GM18499 (cell line): Measurements from ENCODE around the gene ATP11A.
"Not testable (repeated sequence)": the region's sequence is repeated elsewhere in the genome, so short reads cannot be mapped to it uniquely, and the experiment has no call there.

Experiments
- ATAC-seq: cut with Tn5 transposase; IDR thresholded peaks from one replicate; pipeline ENCODE4 v1.9.1; 2021; ENCODE audit warnings: moderate number of reproducible peaks; ENCODE audit not compliant: insufficient read depth, unreplicated experiment

The ATP11A gene

DNA sequence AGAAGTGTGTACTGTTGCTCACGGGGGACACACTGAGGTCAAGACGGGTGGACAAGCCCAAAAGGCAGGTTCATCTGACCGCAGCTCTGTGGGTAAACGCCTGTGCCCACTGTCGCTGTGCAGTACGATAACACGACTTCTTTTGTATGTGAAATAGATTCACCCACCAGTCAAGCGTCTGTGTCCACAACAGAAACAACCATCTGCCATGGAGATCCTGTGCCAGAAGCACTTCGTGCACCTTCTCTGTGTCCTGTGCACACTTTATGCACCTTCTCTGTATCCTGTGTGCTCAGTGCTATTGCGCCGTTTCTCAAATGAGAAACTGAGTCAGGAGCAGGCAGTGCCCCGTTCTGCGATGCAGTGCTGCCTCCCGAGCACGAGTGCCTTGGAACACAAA is 138.9 kb downstream of the ATP11A start:
- ATAC-seq = no peak

DNA sequence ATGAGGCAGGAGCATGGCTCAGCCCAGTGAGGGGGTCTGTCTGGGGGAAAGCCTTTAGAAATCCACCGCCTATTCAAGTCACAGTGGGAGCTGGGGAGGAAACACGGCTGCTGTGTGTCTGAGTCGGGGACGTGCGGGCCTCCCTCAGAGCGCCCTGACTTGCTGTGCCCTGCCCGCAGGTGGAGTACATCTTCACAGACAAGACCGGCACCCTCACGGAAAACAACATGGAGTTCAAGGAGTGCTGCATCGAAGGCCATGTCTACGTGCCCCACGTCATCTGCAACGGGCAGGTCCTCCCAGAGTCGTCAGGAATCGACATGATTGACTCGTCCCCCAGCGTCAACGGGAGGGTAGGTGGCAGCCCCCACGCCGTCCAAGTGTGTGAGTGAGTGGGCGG is 141.4 kb downstream of the ATP11A start:
- ATAC-seq = no peak

DNA sequence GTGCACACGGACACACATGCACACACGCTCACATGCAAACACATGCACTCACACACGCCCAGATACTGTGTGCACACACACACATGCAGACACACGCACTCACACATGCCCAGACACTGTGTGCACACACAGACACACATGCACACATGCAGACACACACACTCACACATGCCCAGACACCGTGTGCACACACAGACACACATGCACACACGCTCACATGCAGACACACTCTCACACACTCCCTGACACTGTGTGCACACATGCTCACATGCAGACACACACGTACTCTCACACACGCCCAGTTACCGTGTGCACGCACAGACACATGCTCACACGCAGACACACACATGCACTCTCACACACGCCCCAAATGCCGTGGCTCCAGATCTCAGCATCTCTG is 142.0 kb downstream of the ATP11A start:
- ATAC-seq = no peak

DNA sequence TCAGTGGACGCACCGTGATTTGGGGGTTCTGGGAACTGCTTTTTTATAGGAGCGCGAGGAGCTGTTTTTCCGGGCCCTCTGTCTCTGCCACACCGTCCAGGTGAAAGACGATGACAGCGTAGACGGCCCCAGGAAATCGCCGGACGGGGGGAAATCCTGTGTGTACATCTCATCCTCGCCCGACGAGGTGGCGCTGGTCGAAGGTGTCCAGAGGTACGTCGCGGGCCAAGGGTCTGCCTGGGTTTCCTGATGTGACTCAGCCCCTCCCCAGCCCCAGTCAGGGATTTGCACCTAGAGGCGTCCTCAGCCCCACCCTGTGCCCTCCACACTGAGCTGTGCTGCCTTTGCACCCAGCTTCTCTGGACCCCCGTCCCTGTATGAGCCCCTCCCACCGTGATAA is 143.0 kb downstream of the ATP11A start:
- ATAC-seq = no peak

DNA sequence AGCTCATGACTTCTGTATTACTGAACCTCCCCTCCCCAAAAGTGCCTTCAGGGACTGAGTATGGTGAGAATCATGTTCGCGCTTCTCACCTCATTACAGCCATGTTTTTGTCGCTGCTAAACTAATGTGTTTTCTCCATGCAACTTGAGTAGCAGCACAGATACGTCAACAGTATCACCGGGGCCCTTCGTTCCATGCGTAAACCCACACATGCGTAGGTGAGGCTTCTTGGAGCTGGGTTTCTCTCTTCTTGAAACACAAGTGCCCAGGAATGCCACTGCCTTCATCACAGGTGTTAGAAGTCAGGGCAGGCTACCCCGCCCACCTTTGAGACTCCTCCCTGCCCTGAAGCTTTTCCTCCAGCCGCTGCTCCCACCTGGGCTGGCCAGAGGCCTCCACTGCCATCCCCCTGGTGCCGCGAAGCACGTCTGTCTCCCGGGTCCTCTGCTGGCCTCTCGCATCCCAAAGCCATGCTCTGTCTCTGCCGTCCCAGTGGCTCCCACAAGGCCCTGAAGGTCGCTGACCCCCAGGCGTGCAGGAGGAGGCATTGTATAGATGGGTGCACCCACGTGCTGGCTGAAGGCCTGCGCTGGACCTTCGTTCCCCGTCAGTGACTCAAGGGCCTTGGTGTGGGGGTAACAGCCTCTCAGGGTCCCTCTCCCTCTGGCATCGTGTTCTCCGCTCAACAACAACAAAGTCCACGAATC is 143.9 kb downstream of the ATP11A start:
- no peak for ATAC-seq

DNA sequence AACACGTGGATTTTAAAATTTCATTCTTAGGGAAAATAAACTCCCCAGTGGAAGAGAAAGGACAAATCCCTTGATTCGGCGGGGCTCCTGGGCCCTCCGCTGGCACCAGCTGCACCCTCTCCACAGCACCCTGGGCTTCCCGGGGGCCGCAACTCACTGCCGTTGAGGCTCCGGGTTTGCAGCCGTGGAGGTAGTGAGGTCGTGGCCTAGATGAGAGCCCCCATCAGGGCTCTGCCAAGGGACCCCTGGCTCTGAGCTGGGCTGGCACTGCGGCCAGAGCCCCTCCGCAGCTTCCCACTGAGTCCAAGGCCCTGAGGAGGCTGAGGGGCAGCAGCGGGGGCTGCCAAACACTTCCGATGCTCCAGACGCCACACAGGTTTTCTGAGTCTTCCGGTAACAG is 145.5 kb downstream of the ATP11A start:
- no peak for ATAC-seq

DNA sequence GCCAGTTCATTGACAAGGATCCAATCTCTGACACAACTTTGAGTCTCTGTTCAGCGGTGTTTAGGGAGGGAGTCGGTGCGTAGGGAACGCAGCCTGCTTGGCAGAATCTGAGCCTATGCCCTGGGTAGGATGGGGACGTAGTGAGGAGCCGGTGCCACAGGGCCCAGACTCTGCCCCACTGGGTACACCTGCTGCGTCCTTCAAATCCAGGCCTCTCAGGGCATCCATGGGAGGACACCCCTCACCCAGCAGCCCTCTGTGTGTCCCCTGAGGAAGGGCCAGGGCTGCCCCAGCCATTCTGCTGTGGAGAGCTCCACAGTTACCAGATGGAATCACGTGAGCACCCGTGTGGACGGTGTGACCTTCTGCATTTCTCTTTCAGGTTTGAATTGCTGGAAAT is 146.0 kb downstream of the ATP11A start:
- ATAC-seq = no peak

DNA sequence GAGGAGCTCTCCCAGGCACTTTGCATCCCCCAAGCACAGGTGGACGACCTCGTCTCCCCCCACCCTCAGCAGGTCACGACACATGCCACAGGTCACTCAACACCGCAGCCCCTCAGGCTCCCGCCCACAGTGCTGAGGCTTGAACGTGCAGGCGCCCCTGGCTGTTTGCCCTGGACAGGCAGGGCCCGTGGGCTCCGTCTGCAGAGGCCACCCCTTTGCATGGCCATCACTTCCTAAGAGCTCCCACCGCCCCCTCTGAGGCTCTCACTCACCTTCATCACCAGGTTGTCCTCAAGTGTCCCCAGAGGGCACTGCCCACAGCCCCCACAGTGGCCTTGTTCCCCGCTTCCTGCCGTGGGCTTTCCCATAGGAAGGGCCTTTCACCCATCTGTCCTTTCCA is 147.1 kb downstream of the ATP11A start:
- ATAC-seq = no peak

DNA sequence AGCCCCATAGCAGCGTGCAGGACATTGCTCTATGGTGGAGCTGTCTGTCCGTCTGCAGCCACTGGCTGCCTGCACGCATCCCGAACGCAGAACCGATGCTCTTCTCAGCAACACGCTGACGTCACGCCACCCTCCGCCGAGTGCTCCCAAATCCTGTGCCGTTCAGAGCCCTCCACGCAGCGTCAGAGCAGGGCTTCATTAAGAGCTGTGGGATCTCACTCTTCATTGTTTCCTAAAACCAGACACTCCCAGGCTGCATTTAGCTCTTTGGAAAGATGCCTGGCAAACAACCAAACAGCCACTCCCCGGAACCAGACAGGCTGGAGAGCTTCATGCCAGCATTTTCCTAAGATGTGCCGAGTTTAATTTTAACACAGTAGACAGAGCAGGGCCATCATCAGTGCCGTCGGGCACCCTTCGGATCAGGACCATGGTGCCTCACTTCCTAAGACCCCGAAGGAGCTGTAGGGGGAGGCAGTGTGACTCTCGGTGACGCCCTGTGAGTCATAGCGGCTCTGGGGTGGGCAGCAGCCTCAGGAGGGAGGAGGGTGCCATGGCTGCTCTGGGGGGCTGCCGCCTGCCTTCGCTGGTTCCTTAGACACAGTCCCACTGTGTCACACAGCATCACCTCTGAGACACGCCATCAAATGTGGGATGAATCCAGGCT is 147.7 kb downstream of the ATP11A start:
- no peak for ATAC-seq

DNA sequence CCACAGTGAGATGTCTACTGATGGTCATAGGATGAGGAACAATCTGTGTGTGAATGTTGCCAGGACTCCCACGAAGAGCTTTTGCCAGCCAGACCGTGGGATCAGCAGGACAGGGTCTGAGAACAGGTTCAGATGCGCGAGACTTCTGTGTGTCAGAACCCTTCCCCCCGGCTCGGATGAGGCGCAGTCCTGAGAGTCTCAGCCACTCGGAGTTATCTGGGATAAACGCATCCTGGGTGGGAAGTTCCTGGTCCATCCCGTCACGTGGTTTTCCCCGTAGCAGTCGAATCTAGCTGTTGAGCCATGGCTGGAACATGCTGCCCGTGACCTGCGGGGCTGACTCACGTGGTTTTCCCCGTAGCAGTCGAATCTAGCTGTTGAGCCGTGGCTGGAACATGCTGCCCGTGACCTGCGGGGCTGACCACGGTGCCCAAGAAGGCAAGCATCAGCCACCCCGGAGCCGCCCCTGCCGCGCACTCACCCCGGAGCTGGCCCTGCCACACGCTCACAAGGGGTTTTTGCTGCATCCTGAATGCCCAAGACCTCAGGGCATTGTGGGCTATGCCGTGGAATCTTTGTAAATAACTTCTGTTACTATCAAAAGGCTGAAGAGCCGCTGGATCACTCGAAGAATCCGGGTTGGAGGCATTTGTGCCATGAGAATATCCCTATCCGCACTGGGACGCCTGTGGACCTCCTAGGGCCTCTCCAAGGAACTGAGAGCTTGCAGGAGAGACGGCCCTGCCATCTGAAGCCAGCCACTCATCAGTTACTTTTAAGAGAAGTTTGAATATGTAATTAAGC is 148.4 kb downstream of the ATP11A start:
- ATAC-seq = no peak

DNA sequence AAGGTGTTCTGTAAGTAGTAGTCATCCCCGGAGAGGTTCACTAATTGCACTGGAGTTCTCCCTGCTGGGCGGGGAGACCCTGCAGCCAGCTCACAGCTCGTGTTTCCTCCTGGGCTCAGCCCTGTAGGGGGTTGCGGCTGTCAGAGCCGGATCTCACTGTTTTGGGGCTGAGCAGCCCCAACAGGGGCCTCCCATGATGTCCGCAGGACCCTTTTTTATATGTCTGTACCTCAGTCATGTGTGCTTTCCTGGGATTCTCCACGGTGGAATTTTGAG is 148.9 kb downstream of the ATP11A start:
- no peak for ATAC-seq

DNA sequence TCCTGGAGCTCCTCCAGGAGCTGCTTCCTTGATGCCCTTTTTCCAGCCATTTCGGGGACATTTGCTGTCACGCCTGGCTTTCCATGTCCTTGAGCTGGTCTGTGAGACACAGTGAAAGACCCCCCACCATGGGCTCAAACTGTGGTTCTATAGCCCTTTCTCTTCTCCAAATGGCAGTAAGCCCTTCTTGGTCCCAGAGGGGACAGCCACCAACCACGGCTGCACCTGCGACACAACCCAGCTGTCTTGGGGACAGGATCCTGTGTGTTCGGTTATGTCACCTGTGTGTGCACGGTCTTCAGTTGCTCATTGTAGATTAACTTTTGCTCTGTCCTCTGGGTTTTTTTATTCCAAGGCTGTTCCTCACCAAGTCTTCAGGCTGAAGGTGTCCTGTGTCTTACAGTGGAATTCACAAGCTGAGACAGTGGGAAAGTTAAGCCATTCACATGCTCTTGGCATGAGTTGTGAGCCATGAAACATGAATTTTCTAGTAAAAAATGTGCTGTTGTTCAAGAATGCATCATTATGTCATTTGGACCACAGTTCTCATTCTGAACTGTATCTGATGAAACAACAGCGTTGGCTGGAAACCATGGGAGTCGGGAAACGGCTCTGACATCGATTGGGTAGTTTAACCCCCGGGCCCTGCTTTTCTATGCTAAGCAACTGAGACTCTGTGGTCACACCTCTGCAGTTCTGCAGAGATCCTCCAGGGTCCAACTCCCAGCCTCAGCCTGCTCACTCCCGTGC is 149.7 kb downstream of the ATP11A start:
- ATAC-seq = no peak

DNA sequence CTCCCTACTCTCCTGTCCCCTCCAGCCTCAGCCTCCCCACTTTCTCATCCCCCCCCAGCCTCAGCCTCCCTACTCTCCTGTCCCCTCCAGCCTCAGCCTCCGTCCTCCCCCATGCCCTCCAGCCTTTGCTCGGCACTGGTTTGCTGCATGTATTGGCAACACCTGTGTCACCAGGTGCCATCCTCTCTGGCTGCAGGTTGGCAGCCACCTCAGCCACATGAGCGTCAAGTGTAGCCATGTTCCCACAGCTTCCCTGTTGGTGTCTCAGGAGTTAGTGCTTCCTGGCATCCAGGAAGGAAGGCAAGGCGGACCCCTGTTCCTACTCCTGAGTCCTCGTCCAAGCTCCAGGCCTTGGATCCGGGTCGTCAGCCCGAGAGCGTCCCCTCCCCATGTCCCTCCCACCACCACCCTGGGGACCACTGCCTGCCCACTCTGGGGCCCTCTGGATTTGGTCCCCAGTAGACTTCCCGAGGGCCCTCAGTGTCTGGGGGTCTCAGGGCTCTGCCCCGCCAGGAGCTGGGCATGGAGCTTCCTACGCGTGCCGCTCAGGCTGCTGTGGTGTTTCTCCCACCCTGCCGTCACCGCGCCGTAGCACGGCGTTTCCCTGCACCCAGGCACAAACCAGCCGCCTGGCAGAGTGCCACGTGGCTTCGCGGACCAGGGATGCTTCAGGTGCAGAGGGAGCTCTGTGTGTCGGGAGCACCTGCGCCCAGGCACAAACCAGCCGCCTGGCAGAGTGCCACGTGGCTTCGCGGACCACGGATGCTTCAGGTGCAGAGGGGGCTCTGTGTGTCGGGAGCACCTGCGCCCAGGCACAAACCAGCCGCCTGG is 150.8 kb downstream of the ATP11A start:
- no peak for ATAC-seq

DNA sequence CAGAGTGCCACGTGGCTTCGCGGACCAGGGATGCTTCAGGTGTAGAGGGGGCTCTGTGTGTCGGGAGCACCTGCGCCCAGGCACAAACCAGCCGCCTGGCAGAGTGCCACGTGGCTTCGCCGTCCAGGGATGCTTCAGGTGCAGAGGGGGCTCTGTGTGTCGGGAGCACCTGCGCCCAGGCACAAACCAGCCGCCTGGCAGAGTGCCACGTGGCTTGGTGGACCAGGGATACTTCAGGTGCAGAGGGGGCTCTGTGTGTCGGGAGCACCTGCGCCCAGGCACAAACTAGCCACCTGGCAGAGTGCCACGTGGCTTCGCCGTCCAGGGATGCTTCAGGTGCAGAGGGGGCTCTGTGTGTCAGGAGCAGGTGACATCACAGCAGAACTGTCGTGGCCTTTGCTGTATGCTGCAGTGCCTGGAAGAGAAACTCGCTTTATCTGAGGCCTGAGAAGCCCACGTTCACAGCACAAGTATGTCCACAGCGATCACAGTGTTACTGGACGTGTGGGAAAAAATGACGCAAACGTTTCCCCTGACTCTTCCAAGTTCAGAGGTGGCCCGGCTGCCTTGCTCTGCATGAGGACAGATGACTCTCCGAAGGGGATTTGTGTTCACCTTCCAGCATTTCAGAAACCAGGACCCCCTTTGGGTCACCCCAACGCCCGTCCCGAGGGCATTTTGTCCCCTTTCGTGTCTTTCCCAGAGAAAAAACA is 151.6 kb downstream of the ATP11A start:
- ATAC-seq = not testable (repeated sequence)

DNA sequence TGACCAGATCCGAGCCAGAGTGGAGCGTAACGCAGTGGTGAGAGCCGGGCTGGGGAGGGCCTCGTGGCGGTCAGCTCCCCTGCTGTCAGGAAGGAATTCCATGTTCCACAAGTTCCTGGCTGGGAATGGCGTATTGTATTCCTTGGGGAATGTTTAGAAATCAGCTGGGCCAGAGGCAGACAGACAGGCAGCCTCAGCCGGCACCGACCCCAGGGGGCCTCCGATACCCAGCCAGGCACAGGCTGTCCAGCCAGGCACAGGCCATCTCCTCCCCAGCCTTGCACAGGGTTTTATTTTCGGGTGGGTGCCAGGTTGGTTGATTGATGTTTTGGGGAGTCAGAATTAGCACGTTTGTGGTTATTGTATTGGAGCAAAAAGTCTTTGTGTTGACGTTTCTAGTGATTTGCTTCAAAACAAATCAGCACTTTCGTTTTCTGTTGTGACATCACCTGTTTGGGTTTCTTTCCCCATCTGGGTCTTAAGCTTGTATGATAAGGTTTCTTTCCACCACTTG is 152.6 kb downstream of the ATP11A start:
- ATAC-seq = no peak

DNA sequence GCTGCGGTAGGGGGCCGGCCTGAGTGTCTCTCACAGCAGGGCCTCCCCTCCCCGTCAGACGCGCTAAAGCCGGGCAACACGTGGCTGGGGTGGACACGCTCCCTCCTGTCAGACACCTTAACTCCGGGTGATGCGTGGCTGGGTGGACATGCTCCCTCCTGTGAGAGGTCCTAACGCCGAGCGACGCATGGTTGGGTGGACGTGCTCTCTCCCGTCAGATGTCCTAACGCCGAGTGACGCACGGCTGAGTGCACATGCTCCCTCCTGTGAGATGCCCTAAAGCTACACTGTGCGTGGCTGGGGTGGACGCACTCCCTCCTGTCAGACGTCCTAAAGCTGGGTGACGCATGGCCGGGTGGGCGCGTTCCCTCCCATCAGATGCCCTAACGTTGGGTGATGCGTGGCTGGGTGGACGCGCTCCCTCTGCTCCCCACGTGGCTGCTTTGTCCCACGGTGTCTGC is 153.1 kb downstream of the ATP11A start:
- no peak for ATAC-seq

DNA sequence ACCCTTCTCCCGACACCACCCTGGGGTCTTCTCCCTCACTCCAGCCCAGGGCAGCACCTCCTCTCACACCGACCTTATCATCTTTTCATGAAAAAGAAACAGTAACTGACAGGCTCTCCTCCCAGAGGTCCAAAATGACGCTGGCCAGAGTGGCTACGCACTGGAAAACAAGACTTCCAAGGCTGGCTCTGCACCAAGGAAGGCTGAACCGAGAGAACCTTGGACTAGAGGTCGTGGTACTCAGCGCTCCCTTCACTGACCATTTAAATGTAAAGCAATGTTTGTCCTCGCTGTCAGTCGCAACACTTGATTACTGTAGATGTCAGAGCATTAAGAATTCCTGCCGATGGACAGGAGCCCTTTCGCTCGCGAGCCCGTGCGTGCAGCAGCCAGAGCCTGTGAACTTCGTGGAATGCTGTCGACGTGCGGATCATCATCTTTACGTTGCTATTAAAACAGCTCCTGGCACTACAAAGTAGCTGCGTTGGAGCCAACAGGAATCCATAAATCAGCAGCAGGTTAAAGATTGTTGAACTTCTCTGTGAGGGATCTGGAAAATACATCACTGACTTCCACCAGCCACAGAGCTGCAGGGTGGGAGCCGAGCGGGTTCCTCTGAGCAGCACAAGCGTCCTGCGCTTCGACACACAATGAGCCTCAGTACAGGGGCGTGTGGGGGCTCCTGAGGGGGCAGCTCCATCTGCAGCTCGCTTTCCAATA is 153.7 kb downstream of the ATP11A start:
- no peak for ATAC-seq

DNA sequence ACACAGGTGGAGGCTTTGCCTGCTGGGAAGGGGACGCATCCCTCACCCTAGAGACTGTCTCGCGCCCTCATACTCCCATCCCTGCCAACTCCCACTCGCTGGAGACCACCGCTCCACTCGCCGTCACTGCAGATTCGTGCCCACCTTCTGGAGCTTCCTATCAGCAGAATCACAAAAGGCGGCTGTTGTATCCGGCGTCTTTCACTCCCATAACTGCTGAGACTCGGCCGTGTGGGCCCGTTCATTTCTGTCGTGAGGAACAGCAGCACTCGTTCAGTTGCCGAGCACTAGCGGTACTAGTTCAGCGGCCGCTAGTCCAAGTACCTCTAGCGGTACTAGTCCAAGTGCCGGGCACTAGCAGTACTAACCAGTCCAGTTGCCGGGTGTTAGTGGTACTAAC is 154.6 kb downstream of the ATP11A start:
- ATAC-seq = no peak

DNA sequence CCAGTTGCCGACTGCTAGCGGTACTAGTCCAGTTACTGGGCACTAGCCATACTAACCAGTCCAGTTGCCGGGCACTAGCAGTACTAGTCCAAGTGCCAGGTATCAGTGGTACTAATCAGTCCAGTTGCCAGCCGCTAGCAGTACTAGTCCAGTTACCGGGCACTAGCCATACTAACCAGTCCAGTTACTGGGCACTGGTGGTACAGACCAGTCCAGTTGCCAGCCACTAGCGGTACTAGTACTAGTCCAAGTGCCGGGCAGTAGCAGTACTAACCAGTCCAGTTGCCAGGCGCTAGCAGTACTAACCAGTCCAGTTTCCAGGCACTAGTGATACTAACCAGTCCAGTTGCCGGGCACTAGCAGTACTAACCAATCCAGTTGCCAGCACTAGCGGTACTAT is 155.0 kb downstream of the ATP11A start:
- no peak for ATAC-seq
